Keratinocyte (primary cell): Measurements from ENCODE around the gene ZFPM1. TPM values are rescaled to one million over a fixed set of nuclear protein-coding genes. Genes with fewer than 3 reads are reported as not detected.

Experiments used
- DNase-seq: peaks from one replicate; pipeline ENCODE4 v3.0.0-alpha.2; 2011; ENCODE audit warnings: low read depth, missing footprints, low spot score
- FAIRE-seq: peaks from 2 replicates; lab custom pipeline; 2011; peaks lifted over from hg19 to GRCh38; lab: Jason Lieb, UNC
- H2AFZ ChIP-seq: 2 replicates; pipeline ENCODE4 v1.6.0; 2012; ENCODE audit warnings: low read length, control low read depth, inconsistent platforms; ENCODE audit not compliant: control insufficient read depth
- H3K27ac ChIP-seq: 2 replicates; pipeline ENCODE4 v1.5.1; 2011; ENCODE audit warnings: low read length; ENCODE audit not compliant: control insufficient read depth, insufficient read depth
- H3K27me3 ChIP-seq: 3 replicates; pipeline ENCODE4 v1.6.0; 2011; ENCODE audit warnings: low read length; ENCODE audit not compliant: control insufficient read depth, insufficient read depth; ENCODE audit errors: extremely low read depth
- H3K36me3 ChIP-seq, 2 experiments: 2 replicates in 1 of 2; 3 replicates in 1 of 2; pipeline ENCODE4 v1.5.1; 2011; ENCODE audit warnings: low read length in 2 of 2, mild to moderate bottlenecking in 1 of 2; ENCODE audit not compliant: control insufficient read depth in 2 of 2, insufficient read depth in 2 of 2; ENCODE audit errors: extremely low read depth in 1 of 2
- H3K4me1 ChIP-seq: 3 replicates; pipeline ENCODE4 v1.5.1; 2011; ENCODE audit warnings: low read length; ENCODE audit not compliant: control insufficient read depth, insufficient read depth; ENCODE audit errors: extremely low read depth
- H3K4me2 ChIP-seq: 3 replicates; pipeline ENCODE4 v1.6.0; 2011; ENCODE audit warnings: low read depth, low read length; ENCODE audit not compliant: control insufficient read depth, insufficient read depth; ENCODE audit errors: extremely low read depth
- H3K4me3 ChIP-seq, 3 experiments: fragments of 200-600 bp in 1 of 3; sonication (generic) in 1 of 3; 2 replicates in 2 of 3; 3 replicates in 1 of 3; pipeline ENCODE4 v1.5.1; 2011 to 2016; ENCODE audit warnings: low read length in 3 of 3, mild to moderate bottlenecking in 3 of 3, control low read depth in 2 of 3, inconsistent platforms in 1 of 3, low read depth in 1 of 3, mixed read lengths in 1 of 3, mixed run types in 1 of 3, moderate library complexity in 1 of 3; ENCODE audit not compliant: control insufficient read depth in 2 of 3, insufficient read depth in 2 of 3; ENCODE audit errors: extremely low read depth in 1 of 3
- H3K79me2 ChIP-seq: 2 replicates; pipeline ENCODE4 v1.6.0; 2012; ENCODE audit warnings: low read length; ENCODE audit not compliant: control insufficient read depth, insufficient read depth
- H3K9ac ChIP-seq: 3 replicates; pipeline ENCODE4 v1.6.0; 2011; ENCODE audit warnings: low read length; ENCODE audit not compliant: control insufficient read depth, insufficient read depth; ENCODE audit errors: extremely low read depth
- H3K9me1 ChIP-seq: 3 replicates; pipeline ENCODE4 v1.6.0; 2011; ENCODE audit warnings: low read length; ENCODE audit not compliant: control insufficient read depth, insufficient read depth; ENCODE audit errors: extremely low read depth
- H3K9me3 ChIP-seq: 2 replicates; pipeline ENCODE4 v1.5.1; 2012; ENCODE audit warnings: low read depth, low read length; ENCODE audit not compliant: control insufficient read depth
- H4K20me1 ChIP-seq: 3 replicates; pipeline ENCODE4 v1.6.0; 2011; ENCODE audit warnings: low read length; ENCODE audit not compliant: control insufficient read depth, insufficient read depth; ENCODE audit errors: extremely low read depth
- EZH2 ChIP-seq: IDR thresholded peaks from one replicate; pipeline ENCODE4 v1.6.1; 2012; ENCODE audit warnings: inconsistent platforms, mild to moderate bottlenecking, low read length, moderate library complexity
- dilution Hi-C: fragments of 300-500 bp; cut with MboI; formaldehyde crosslinking; loops from one replicate; pipeline ENCODE4 v1.7.0; 2020; ENCODE audit warnings: low sequenced_read_pairs; ENCODE audit not compliant: extremely low pct_ligation_motif_present
- polyA plus RNA-seq, 5 experiments: library from polyadenylated mRNA; depleted of rRNA in 3 of 5; stranded (reverse) in 3 of 5; stranded (forward) in 1 of 5; unstranded in 1 of 5; fragments of >200 nt; gene quantifications; 1 replicate in 1 of 5; 2 replicates in 3 of 5; 3 replicates in 1 of 5; pipeline versions ENCODE4 v1.2.1 to v1.2.3, GENCODE V29; 2011 to 2012; ENCODE audit warnings: missing spikeins in 2 of 5, low read depth in 1 of 5, low replicate concordance in 1 of 5
- small RNA-seq, 3 experiments: library from RNA; depleted of rRNA; stranded (forward); fragments of <200 nt; gene quantifications; one replicate each; pipeline ENCODE3, GENCODE V24; 2012; ENCODE audit warnings: low read depth in 3 of 3, low replicate concordance in 1 of 3; ENCODE audit not compliant: insufficient read length in 3 of 3
- TF ChIP-seq, protein P1 (sequence below), 3 experiments: IDR thresholded peaks in 1 of 3; conservative IDR thresholded peaks in 1 of 3; optimal IDR thresholded peaks in 1 of 3; 2 replicates in 2 of 3; 3 replicates in 1 of 3; pipeline versions ENCODE3 to v1.5.1; 2011; ENCODE audit warnings: low read length in 3 of 3, mild to moderate bottlenecking in 3 of 3, moderate library complexity in 2 of 3, control low read depth in 1 of 3, inconsistent platforms in 1 of 3; ENCODE audit not compliant: insufficient read depth in 2 of 3; ENCODE audit errors: extremely low read depth in 1 of 3

Gene ZFPM1
- polyA plus RNA-seq, 1 donor (not counting 4 experiments of a cell fraction or from before 2014, with no cell fraction given), result 0.42 TPM

DNA sequence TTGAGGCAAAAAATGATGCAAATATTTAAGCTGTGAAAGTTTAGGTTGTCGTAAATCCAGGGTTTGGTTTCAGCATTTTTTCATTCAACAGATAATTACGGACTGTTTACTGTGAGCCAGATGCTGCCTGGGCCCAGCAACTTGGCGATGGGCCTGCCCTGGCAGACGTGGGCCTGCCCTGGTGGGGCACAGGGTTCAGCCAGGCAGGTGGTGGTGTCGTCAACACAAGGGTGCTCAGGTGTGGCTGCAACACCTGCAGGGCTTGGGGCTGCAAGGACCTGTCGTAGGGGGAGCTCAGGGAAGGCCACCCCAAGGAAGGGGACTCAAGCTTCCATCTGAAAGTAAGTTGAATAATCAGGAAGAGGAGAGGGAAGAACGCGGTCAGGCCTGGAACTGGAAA is 132.2 kb downstream of the ZFPM1 start:
- no peaks in the 10 kb centered on the region for H3K4me1 ChIP-seq
- H3K9me3 ChIP-seq, result no peaks in the 10 kb centered on the region
- peaks cover 31 to 37% of the 10 kb centered on the region in 2 experiments for H3K36me3 ChIP-seq
- FAIRE-seq (no peak), DNase-seq (no peak)
- H2AFZ ChIP-seq, result no peak overlapping the region
- TF ChIP-seq EZH2, result no peak
- TF ChIP-seq, protein P1, sequence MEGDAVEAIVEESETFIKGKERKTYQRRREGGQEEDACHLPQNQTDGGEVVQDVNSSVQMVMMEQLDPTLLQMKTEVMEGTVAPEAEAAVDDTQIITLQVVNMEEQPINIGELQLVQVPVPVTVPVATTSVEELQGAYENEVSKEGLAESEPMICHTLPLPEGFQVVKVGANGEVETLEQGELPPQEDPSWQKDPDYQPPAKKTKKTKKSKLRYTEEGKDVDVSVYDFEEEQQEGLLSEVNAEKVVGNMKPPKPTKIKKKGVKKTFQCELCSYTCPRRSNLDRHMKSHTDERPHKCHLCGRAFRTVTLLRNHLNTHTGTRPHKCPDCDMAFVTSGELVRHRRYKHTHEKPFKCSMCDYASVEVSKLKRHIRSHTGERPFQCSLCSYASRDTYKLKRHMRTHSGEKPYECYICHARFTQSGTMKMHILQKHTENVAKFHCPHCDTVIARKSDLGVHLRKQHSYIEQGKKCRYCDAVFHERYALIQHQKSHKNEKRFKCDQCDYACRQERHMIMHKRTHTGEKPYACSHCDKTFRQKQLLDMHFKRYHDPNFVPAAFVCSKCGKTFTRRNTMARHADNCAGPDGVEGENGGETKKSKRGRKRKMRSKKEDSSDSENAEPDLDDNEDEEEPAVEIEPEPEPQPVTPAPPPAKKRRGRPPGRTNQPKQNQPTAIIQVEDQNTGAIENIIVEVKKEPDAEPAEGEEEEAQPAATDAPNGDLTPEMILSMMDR (optimal IDR thresholded peaks at IDR 0.05 in 1 of 3, IDR thresholded peaks at IDR 0.05 in 1 of 3, conservative IDR thresholded peaks at IDR 0.05 in 1 of 3; ENCODE audit: extremely low read depth in 1 of 3, insufficient read depth in 2 of 3, low read length in 3 of 3), result no peak
- peaks cover 6% of the 10 kb centered on the region for H4K20me1 ChIP-seq
- dilution Hi-C loops, result no loop called here
- H3K79me2 ChIP-seq, result peaks cover 39% of the 10 kb centered on the region
- H3K4me3 ChIP-seq, result no peak overlapping the region
- no peak overlapping the region for H3K4me2 ChIP-seq
- H3K27ac ChIP-seq, result no peak overlapping the region
- no peaks in the 10 kb centered on the region for H3K27me3 ChIP-seq
- H3K9ac ChIP-seq, result no peak overlapping the region
- H3K9me1 ChIP-seq, result no peaks in the 10 kb centered on the region

DNA sequence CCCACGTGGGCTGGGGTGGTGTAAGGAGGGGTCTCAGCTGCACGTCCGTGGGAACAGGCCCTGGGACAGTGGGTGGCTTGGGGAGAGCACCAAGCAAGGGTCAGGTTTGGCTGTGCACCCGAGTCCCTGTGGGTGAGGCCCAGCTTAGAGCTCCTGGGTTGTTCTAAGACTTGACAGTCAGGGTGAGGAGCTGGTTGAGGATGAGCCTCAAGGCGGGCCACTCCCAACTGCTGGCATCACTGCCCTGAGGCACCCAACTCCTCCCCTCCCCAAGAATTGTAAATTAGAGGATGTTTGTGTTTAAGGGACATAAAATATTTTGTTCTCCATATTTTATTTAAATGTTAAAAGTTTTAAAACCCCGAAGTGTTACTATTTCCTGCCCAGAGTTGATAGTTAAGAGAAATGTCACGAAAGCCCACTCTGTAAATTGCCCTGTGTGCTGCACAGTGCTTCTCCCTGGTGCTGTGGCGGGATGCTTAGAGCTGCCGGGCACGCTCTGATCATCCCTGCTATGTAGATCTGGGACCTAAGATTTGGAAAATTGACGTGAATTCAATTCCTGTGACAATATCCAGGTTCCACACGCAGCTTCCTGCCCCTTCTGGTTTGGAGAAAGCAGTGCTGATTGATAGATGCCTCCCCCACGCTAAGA is 133.0 kb downstream of the ZFPM1 start:
- Histone ChIP-seq H3K27ac (no peak overlapping the region), H3K4me1 (no peaks in the 10 kb centered on the region), H3K9ac (no peak overlapping the region), H3K9me1 (no peaks in the 10 kb centered on the region), H4K20me1 (peaks cover 6% of the 10 kb centered on the region), H3K4me2 (no peak overlapping the region), H3K79me2 (peaks cover 34% of the 10 kb centered on the region), H3K27me3 (no peaks in the 10 kb centered on the region), H3K36me3 (peaks cover 27 to 33% of the 10 kb centered on the region in 2 experiments), H2AFZ (no peak overlapping the region), H3K4me3 (no peak overlapping the region), H3K9me3 (no peaks in the 10 kb centered on the region)
- no peak for DNase-seq
- TF ChIP-seq, protein P1 (optimal IDR thresholded peaks at IDR 0.05 in 1 of 3, IDR thresholded peaks at IDR 0.05 in 1 of 3, conservative IDR thresholded peaks at IDR 0.05 in 1 of 3; ENCODE audit: extremely low read depth in 1 of 3, insufficient read depth in 2 of 3, low read length in 3 of 3), result no peak
- TF ChIP-seq EZH2, result no peak
- no peak for FAIRE-seq
- dilution Hi-C loops, result no loop called here

Small RNAs within 50 kb of the gene (small RNA-seq; reads per million reads assigned to genes)
- 0 to 0.25 (median 0) reads per million in 3 experiments for gene MIR5189

Other genes starting within 250 kb of the ZFPM1 start
- gene ZNF469, start 70.3 kb upstream of the ZFPM1 start, polyA plus RNA-seq, result 0.01 TPM in 2 of 3 replicates, not detected in the other
- gene ZC3H18, start 117.1 kb downstream of the ZFPM1 start, polyA plus RNA-seq, result 6.0 to 18.4 TPM (median 7.5 TPM) in 3 replicates
- gene IL17C, start 185.3 kb downstream of the ZFPM1 start, polyA plus RNA-seq, result not detected in 3 replicates
- 4.4 to 22.7 TPM (median 7.7 TPM) in 3 replicates for gene CYBA, start 197.8 kb downstream of the ZFPM1 start, polyA plus RNA-seq
- 59.6 to 85.7 TPM (median 70.6 TPM) in 3 replicates for gene MVD, start 209.8 kb downstream of the ZFPM1 start, polyA plus RNA-seq
- gene SNAI3, start 233.2 kb downstream of the ZFPM1 start, polyA plus RNA-seq, result not detected in 3 replicates